ENCODE data around the gene WAS. TPM values are rescaled to one million over a fixed set of nuclear protein-coding genes. Genes with fewer than 3 reads are reported as not detected.

The WAS gene
- total RNA-seq, 1 experiment from 2014 or later, result 0.24 TPM

- Histone ChIP-seq H3K23ac (ENCODE audit: insufficient read length, low read depth, low read length) (no peak overlapping the region), H2BK20ac (ENCODE audit: low read depth, low read length, poor library complexity, severe bottlenecking) (no peak overlapping the region), H3K56ac (ENCODE audit: insufficient read length, low read depth, low read length) (no peak overlapping the region), H3K4me2 (ENCODE audit: insufficient read depth, insufficient read length, low read length) (no peak overlapping the region), H3K4me1 (ENCODE audit: insufficient read depth, low read length) (no peaks in the 10 kb centered on the region), H2BK5ac (ENCODE audit: insufficient read length, low read length) (no peak overlapping the region), H2BK15ac (ENCODE audit: low read depth, low read length) (no peak overlapping the region), H4K8ac (replicated peaks; ENCODE audit: insufficient read length, low read depth, low read length) (no peak overlapping the region), H3K4ac (ENCODE audit: low read depth, low read length) (no peak overlapping the region), H4K20me1 (ENCODE audit: control insufficient read depth, insufficient read depth, insufficient read length) (no peaks in the 10 kb centered on the region), H2AFZ (ENCODE audit: low read length) (no peak overlapping the region), H3K23me2 (ENCODE audit: insufficient read length, low read depth, low read length, poor library complexity, severe bottlenecking) (no peaks in the 10 kb centered on the region), H2AK5ac (ENCODE audit: insufficient read length, low read length) (no peak overlapping the region), H3K9ac (ENCODE audit: extremely low read depth, insufficient read length, low read length) (no peak overlapping the region), H3T11ph (ENCODE audit: low read length) (no peak overlapping the region), H2BK12ac (ENCODE audit: insufficient read length, low read depth, low read length) (no peak overlapping the region), H3K18ac (ENCODE audit: insufficient read length, low read depth, low read length) (no peak overlapping the region), H3K27ac (ENCODE audit: insufficient read length, low read depth, low read length) (no peak overlapping the region), H4K5ac (ENCODE audit: insufficient read length, low read depth, low read length) (no peak overlapping the region), H3K79me2 (ENCODE audit: insufficient read depth, low read length) (no peaks in the 10 kb centered on the region), H3K27me3 (ENCODE audit: insufficient read depth, low read length) (no peaks in the 10 kb centered on the region), H3K14ac (ENCODE audit: insufficient read depth, low read length) (no peak overlapping the region), H2BK120ac (ENCODE audit: low read depth, low read length, poor library complexity, severe bottlenecking) (no peak overlapping the region), H4K91ac (ENCODE audit: insufficient read length, low read depth, low read length) (no peak overlapping the region), H3K79me1 (ENCODE audit: insufficient read depth, low read depth, low read length, poor library complexity, severe bottlenecking) (no peaks in the 10 kb centered on the region), H3K9me3 (ENCODE audit: control insufficient read depth, low read depth, low read length) (peaks cover 48% of the 10 kb centered on the region)
- H3K4me3 Mint-ChIP-seq, result no peak overlapping the region
- no peak for DNase-seq
- peaks cover 0 to 3% of the 10 kb centered on the region in 2 experiments; a peak in 1 of 4 replicates for H3K4me1 Mint-ChIP-seq
- no peak for TF ChIP-seq CTCF (conservative IDR thresholded peaks at IDR 0.05)
- H3K27ac Mint-ChIP-seq, result no peak overlapping the region
- peaks cover 72 to 85% of the 10 kb centered on the region in 2 experiments for H3K9me3 Mint-ChIP-seq
- no CpG with 5 or more reads among the region's 7 CpGs for WGBS (ENCODE audit: extremely low coverage, insufficient read length, low lambda C conversion rate)
- peaks cover 3 to 8% (median 7%) of the 10 kb centered on the region in 3 experiments; a peak in 5 of 7 replicates for H3K36me3 Mint-ChIP-seq (ENCODE audit: insufficient read depth in 1 of 3, low read depth in 3 of 3)
- H3K27me3 Mint-ChIP-seq (ENCODE audit: low read depth), result peaks cover 32% of the 10 kb centered on the region
Measured at GRCh38 chrX:48684134-48684533, 535 bp downstream of the WAS start.
